Prostate gland (tissue), 1 donor: ENCODE data around the gene DYNC1I1.

Source experiments
- POLR2A ChIP-seq: fragments of 450-650 bp; IDR thresholded peaks from one replicate; pipeline ENCODE4 v1.6.1; 2016; ENCODE audit warnings: antibody characterized with exemption, mild to moderate bottlenecking
- POLR2AphosphoS5 ChIP-seq: sonication (generic); formaldehyde crosslinking; IDR thresholded peaks from one replicate; pipeline ENCODE4 v1.6.1; 2017; ENCODE audit warnings: antibody characterized with exemption

DNA sequence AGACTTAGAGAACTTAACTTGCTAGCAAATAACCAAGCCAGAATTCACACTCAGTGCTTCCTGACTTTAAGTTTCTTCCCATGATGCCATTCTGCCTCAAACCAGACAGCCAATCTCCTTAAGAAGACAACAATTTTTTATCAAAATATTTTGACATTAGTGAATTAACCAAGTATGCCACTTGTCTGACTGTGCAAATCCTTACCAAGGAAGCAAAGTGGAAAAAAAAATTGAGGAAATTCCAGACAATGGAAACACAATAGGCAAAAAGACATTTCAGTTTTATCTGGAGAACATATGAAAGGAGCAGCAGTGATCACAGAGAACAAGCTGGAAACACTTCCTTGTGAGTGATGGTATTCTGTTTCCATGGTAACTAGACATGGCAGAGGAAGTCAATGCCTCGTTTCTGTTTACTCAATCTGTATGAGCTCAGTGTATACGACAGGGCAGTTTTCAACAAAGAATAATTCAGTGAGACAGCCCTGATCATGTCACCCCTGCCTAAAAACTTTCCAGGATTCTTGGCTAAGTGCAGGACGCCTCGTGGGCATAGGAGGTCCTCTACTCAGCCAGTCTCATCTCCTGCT is 114.2 kb downstream of the DYNC1I1 start:
- TF ChIP-seq POLR2AphosphoS5 (no peak), POLR2A (no peak)
